Breast epithelium (tissue), 4 donors: Measurements from ENCODE around the gene TM9SF2. TPM values are rescaled to one million over a fixed set of nuclear protein-coding genes. Genes with fewer than 3 reads are reported as not detected.

Source experiments
- DNase-seq, 2 donors: peaks; one replicate each; pipeline ENCODE4 v3.0.0-alpha.2; 2019; ENCODE audit warnings: low spot score in 2 of 2
- H3K27ac ChIP-seq, 2 donors: fragments of 200-600 bp; sonication (generic) in 1 of 2; one replicate each; pipeline ENCODE4 v1.5.1; 2016 to 2019; ENCODE audit warnings: mild to moderate bottlenecking in 1 of 2
- H3K27me3 ChIP-seq, 2 donors: fragments of 200-600 bp; sonication (generic) in 1 of 2; one replicate each; pipeline versions ENCODE4 v1.5.1 to v1.6.0; 2017 to 2019; ENCODE audit warnings: control low read depth in 1 of 2, mild to moderate bottlenecking in 1 of 2
- H3K36me3 ChIP-seq: fragments of 200-600 bp; one replicate; pipeline ENCODE4 v1.5.1; 2019
- H3K4me1 ChIP-seq, 2 donors: fragments of 200-600 bp; sonication (generic); one replicate each; pipeline ENCODE4 v1.5.1; 2016 to 2019; ENCODE audit warnings: control low read depth in 1 of 2
- H3K4me3 ChIP-seq, 3 donors: fragments of 200-600 bp; sonication (generic); 1 replicate in 2 of 3; 2 replicates in 1 of 3; pipeline ENCODE4 v1.5.1; 2016 to 2019; ENCODE audit warnings: mild to moderate bottlenecking in 3 of 3, moderate library complexity in 2 of 3
- H3K9me3 ChIP-seq, 2 donors: fragments of 200-600 bp; sonication (generic) in 1 of 2; one replicate each; pipeline ENCODE4 v1.5.1; 2016 to 2019; ENCODE audit warnings: control low read depth in 1 of 2
- POLR2A ChIP-seq: fragments of 450-650 bp; IDR thresholded peaks from one replicate; pipeline ENCODE4 v1.6.1; 2016; ENCODE audit warnings: antibody characterized with exemption, mild to moderate bottlenecking, moderate library complexity
- POLR2AphosphoS5 ChIP-seq, 3 donors: sonication (generic); formaldehyde crosslinking; IDR thresholded peaks; one replicate each; pipeline ENCODE4 v1.6.1; 2017; ENCODE audit warnings: antibody characterized with exemption in 3 of 3
- intact Hi-C: fragments of 100-400 bp; cut with DNase I; formaldehyde crosslinking; loops from one replicate; pipeline ENCODE4 v1.15.1; 2023; ENCODE audit warnings: low total_unique reads
- total RNA-seq, 3 donors: library from RNA; depleted of rRNA; stranded (reverse); fragments of >200 nt; gene quantifications; one replicate each; pipeline ENCODE4 v1.1.0, GENCODE V29; 2016
- TF ChIP-seq, protein P1 (sequence below), 3 donors: fragments of 450-650 bp; IDR thresholded peaks; one replicate each; pipeline ENCODE4 v1.5.1; 2016 to 2017; ENCODE audit warnings: antibody characterized with exemption in 3 of 3, mild to moderate bottlenecking in 3 of 3, moderate library complexity in 3 of 3

TM9SF2 gene
- total RNA-seq, 3 donors from 2014 or later = 95.1 to 155 (median 107) TPM

DNA sequence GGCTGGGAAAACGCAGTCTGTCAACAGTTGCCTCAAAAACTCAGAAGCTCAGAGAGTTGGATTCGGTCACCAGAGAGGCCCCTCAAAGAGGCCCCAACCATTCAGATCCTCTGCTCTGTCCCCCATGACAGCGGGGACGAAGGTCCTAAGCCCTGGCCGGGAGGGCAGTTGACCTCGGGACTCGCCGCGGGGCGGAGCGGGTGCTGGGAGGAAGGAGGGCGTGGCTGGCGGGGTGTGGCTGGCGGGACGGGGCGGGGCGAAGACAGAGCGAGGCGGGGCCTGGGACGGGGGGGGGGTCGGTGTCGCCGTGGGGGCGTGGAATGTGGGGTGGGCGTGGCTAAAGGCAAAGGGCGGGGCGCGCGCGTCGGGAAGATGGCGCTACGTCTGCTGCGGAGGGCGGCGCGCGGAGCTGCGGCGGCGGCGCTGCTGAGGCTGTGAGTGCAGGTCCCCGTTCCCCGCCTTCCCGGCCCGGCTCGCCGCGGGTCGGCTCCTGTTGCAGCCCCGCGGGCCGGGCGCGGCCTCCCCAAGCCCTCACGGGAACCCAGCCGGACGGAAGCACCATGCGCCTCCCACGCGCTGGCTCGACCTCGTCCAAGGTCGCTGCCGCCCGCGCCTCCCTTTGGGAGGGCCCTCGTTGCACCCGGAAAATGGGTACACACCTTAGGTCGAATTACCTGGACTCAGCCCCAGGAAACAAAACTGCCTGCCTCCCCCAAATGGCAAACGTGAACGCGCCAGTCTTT is 105.2 kb downstream of the TM9SF2 start, which contains the start of gene CLYBL:
Gene CLYBL (plus strand): TSS at position 367 of the 743 bp plus-strand sequence.
- Histone ChIP-seq H3K27me3 (no peaks in the 10 kb centered on the region), H3K36me3 (no peaks in the 10 kb centered on the region), H3K9me3 (peaks cover 0 to 3% of the 10 kb centered on the region in 2 donors), H3K4me1 (peaks cover 0 to 4% of the 10 kb centered on the region in 2 donors), H3K27ac (peak within 1 kb of the TSS; percentile 88), H3K4me3 (peak within 1 kb of the TSS; percentile 61 to 89 (median 73))
- TF ChIP-seq POLR2A (no peak), POLR2AphosphoS5 (IDR thresholded peaks at IDR 0.05) (peak in 2 of 3 donors; percentile 12 to 27)
- TF ChIP-seq, protein P1, sequence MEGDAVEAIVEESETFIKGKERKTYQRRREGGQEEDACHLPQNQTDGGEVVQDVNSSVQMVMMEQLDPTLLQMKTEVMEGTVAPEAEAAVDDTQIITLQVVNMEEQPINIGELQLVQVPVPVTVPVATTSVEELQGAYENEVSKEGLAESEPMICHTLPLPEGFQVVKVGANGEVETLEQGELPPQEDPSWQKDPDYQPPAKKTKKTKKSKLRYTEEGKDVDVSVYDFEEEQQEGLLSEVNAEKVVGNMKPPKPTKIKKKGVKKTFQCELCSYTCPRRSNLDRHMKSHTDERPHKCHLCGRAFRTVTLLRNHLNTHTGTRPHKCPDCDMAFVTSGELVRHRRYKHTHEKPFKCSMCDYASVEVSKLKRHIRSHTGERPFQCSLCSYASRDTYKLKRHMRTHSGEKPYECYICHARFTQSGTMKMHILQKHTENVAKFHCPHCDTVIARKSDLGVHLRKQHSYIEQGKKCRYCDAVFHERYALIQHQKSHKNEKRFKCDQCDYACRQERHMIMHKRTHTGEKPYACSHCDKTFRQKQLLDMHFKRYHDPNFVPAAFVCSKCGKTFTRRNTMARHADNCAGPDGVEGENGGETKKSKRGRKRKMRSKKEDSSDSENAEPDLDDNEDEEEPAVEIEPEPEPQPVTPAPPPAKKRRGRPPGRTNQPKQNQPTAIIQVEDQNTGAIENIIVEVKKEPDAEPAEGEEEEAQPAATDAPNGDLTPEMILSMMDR (IDR thresholded peaks at IDR 0.05) = no peak
- intact Hi-C loops = no loop called here
- DNase-seq = peak; percentile 71 to 91

DNA sequence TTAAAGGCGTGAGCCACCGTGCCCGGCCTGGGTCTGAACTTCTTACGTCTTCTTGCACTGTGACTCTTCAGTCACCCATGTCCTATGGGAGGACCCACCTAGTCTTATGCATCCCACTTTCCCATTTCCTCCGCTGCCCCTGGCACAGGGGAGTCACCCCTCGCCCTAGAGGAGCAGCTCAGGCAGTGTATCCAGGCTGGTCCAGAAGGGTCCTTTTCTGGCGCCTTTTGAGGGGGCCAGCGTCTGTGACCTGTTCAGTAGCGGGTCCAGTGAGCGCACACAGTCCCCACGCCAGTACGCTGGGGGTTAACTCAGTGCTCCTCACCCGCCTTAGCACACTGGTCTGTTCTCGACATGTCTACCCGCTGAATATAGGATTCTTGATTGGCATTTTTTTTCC is 107.1 kb downstream of the TM9SF2 start:
- intact Hi-C loops = no loop called here
- H3K27me3 ChIP-seq = no peaks in the 10 kb centered on the region
- peaks cover 0 to 3% of the 10 kb centered on the region in 2 donors for H3K9me3 ChIP-seq
- no peaks in the 10 kb centered on the region for H3K36me3 ChIP-seq
- H3K4me3 ChIP-seq = no peak overlapping the region
- H3K4me1 ChIP-seq = peaks cover 0 to 4% of the 10 kb centered on the region in 2 donors
- no peak overlapping the region for H3K27ac ChIP-seq
- TF ChIP-seq, protein P1 (IDR thresholded peaks at IDR 0.05) = no peak
- TF ChIP-seq POLR2AphosphoS5 (IDR thresholded peaks at IDR 0.05) = no peak
- no peak for TF ChIP-seq POLR2A
- DNase-seq = no peak

DNA sequence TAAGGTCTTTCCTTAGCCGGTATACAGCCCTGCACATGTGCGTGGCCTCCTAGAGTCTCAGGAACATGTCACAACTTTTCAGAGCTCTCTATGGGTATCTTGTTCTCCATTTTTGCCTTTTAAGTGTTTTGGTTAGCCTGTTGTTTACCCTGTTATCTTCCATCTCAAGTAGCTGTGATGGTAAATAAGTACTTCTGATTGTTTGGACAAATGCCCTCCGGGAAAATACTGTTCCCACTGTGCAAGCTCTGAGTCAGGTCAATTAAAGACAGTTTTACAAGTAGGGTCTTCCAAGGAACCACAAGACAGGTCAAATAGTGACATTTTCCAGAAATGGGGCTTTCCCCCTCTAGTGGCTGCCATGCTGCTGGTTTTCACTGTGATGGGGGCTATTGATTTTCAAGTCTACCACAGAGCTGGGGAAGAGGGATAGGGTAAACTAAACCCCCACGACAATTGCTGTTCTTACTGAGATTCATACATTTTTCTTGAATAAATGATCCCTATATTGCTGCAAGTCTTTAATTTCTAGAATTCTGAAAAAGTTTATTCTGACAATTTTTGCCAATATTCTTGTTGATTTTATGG is 109.5 kb downstream of the TM9SF2 start:
- TF ChIP-seq, protein P1 (IDR thresholded peaks at IDR 0.05) = no peak
- TF ChIP-seq POLR2AphosphoS5 (IDR thresholded peaks at IDR 0.05) (no peak), POLR2A (no peak)
- no peak for DNase-seq
- Histone ChIP-seq H3K9me3 (peaks cover 0 to 3% of the 10 kb centered on the region in 2 donors), H3K4me1 (peaks cover 0 to under 1% of the 10 kb centered on the region in 2 donors), H3K36me3 (no peaks in the 10 kb centered on the region), H3K4me3 (no peak overlapping the region), H3K27me3 (no peaks in the 10 kb centered on the region), H3K27ac (no peak overlapping the region)
- intact Hi-C loops = no loop called here

Other genes starting within 250 kb of the TM9SF2 start
- gene GPR18, start 243.1 kb upstream of the TM9SF2 start, total RNA-seq = under 1 TPM in 1 of 3 donors, not detected in 2; 0.32 TPM
- 10 to 100 TPM; 10.2 to 30.1 (median 21.4) TPM for gene GPR183, start 194.1 kb upstream of the TM9SF2 start, total RNA-seq
- gene CLYBL, start 105.2 kb downstream of the TM9SF2 start, total RNA-seq = 1 to 10 TPM; 5.1 to 8.2 (median 5.1) TPM